Dedifferentiated amniotic fluid mesenchymal stem cell (primary cell): ENCODE results near the gene IGSF21.

ENCODE experiments used
- DNase-seq: peaks from one replicate; pipeline ENCODE4 v3.0.0-alpha.2; 2016; ENCODE audit errors: extremely low spot score

Gene IGSF21

GRCh38 chr1:18094096-18094495 lies 13.5 kb upstream of the IGSF21 start:
- no peak for DNase-seq

DNA sequence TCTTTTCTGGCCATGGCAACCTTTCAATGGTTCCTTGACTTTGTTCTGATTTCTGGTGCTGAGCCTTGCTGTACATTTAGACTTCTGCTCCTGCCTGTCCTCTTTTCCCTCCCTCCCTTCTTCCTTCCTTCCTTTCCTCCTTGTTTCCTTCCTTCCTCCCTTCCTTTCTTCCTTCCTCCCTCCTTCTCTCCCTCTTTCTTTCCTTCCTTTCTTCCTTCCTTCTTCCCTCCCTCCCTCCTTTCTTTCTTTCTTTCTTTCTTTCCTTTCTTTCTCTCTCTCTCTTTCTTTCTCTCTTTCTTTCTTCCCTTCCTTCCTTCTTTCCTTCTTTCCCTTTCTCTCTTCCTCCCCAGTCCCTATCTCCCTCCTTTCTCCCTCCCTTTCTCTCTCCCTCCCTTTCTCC lies 10.4 kb upstream of the IGSF21 start:
- no peak for DNase-seq

- no peak for DNase-seq
These were observed 8.6 kb upstream of the IGSF21 start for GRCh38 chr1:18099026-18099425.

- no peak for DNase-seq
These were observed 7.5 kb upstream of the IGSF21 start for GRCh38 chr1:18100060-18100459.

- DNase-seq: peak; percentile 69
These were observed 7.0 kb upstream of the IGSF21 start for GRCh38 chr1:18100491-18101063.

DNA sequence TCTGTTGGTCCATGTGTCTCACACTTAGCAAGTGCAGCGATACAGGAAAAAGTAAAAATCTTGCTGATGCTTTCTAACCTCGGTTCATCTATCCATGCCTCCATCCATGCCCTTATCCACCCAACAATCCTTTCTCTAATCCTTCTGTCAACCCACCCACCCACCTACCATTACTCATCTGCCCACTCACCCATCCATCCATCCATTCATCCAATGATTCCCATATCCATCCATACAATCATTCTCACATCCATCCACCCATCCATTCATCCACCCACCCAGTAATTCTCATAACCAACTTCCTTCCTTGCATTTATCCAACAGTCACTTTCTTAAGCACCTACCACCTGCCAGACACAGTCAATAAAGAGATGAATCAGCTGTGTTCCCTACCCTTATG lies 6.1 kb upstream of the IGSF21 start:
- no peak for DNase-seq

GRCh38 chr1:18103788-18104421 lies 3.7 kb upstream of the IGSF21 start:
- DNase-seq: no peak

GRCh38 chr1:18104546-18105100 lies 3.0 kb upstream of the IGSF21 start:
- no peak for DNase-seq

DNA sequence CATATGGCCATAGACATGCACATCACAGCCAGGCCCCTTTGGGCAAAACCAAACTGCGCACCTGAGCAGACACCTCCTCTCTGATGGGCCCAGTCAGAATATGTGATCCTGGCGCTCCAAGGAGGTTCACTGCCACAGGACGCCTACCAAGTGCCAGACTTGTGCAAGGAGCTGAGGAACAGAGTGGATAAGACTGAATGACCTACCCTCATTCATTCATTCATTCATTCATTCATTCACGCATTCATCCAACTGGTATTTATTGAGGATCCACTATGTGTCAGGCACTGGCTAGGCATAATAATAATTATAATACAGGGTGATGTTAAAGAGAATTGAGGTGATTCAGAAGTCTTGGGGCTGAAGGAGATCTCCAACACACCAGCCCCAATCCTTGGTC lies 2.4 kb upstream of the IGSF21 start:
- no peak for DNase-seq

GRCh38 chr1:18108299-18109057 lies 880 bp downstream of the IGSF21 start:
- DNase-seq: no peak

GRCh38 chr1:18109058-18109755 lies 1.6 kb downstream of the IGSF21 start:
- no peak for DNase-seq

DNA sequence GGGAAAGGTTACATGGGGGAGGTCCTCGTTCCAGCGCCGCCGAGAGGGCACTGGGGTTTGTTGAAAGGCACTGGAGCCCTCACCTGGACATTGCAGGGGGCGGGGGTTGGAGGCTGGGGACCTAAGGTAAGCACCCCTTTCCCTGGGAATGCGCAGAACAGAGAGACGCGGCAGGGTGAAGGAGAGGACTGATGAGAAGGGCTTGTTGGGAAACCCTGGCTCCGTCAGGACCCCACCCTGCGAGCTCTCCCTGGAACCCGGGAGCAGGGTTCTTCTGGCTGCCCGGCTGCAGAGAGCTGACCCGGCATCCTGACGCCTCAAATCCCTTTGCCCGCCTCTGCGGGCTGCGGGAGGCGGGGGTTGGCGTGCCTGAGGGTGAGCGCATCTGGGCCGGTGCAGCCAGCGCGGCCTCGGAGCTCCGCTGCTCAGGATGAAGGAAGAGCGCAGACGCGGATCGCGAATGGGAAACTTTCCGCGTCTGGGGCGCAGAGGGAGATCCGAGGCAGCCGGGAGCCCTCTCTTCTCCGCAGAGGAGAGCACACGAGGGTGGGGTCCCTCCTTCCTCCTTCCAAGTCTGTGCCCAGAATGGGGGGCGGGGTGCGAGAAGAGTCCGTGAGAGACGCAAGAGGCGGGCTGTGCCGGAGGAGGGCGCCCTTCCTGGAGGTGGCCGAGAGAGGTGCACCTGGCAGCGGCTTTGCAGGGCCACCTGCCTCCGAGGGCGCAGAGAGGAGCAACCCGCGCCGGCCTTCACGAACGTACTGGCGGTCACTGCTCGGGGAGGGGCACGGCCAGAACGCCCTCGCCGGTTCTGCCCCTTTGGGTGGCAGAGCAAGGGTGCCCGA lies 2.4 kb downstream of the IGSF21 start:
- DNase-seq: no peak

DNA sequence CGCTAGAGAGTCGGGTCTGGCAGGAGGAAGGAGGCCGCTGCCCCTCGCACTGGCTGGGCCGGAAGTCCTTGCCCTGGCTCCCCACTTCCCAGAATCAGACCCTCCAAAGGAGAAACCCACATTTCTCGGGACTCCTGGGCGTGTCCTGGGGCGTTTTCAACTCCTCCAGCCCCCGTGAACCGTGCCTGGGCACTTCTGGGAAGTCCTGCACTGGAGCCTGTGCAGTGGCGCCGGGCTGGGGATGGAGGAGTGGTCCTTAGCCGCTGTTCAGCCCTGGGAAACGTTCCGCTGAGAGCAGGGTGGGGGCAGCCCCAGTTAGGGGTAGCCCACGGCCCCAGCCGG lies 3.0 kb downstream of the IGSF21 start:
- DNase-seq: no peak

DNA sequence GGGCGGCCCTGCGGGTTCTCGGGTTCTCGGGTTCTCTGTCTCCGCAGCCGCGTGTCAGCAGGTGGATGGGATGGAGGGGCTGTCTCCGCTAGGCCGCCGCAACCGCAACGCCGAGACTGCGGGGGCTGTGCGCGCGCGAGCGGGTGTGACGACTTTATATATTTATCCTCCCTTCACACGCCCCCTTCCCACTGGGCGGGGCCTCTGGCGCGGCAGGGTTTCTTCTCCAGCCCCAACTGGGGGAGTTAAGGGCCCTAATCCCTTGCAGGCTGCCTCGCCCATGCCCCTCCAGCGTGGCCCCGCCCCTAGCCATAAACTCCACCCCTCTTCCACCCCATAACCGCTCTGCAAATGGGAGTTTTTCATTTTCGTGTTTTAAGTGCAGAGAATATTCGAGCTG lies 3.4 kb downstream of the IGSF21 start:
- no peak for DNase-seq

DNA sequence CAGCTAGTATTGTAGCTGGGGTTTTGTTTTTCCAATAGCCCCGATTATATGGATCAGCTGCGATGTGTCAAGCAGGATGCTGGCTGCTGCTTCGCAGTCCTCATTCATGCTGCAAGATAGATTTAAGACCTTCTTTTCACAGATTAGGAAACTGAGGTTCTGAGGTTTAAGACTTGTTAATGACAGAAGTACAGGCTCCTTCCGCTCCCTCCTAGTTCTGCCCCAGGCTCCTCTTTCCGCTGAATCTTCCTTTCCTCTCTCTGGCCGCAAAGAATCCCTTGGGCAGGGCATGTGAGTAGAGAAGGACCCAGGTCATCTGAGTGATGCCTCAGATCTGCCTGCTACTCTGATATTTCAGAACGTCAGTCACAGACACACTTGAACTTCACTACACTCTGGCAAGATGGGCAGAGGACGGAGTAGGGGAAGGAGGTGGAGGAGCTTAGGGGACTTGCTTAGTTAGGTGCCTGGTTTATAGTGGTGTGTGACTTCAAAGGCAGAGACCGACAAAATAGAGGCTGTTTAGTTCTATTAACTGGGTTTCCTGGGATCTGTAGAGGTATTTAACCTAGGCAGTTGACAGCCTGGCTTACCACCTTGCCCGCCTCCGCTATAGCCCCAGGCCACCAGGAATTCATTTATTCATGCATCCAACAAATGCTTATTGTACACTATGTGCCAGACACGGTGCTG lies 4.2 kb downstream of the IGSF21 start:
- no peak for DNase-seq

GRCh38 chr1:18112611-18113010 lies 5.0 kb downstream of the IGSF21 start:
- DNase-seq: no peak

DNA sequence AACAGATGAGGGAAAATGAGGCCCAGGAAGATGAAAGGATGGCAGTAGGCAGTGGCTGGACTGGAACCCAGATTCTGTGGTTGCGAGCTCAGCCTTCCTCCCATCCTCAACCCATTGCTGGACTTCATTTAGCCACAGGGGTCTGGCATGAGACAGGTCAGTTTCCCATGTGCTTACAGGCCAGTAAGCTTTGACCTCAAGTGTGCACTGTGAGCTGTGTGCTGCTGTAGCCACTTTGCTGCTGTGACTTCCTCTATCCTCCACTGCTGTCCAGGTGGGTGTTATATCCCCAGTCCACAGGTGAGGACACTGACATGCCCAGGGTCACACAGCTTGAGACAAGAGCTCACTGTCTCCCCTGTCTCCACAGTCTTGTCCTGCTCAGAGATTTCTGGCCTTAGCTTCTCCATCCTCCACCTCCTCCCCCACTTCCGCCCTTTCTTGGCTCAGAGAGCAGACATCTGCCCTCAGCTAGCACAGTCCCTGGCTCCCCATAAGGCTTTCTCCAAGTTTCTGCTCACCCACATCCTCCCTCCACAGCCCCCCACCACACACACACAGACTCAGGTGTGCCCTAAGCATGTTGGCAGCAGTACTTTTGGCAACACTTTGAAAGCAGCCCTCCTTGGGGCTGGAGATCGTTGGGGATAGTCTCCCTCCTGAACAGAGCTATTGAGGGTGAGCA lies 7.3 kb downstream of the IGSF21 start:
- no peak for DNase-seq

GRCh38 chr1:18116777-18117176 lies 9.2 kb downstream of the IGSF21 start:
- DNase-seq: no peak

- no peak for DNase-seq
These were observed 10.5 kb downstream of the IGSF21 start for GRCh38 chr1:18118078-18118477.

- DNase-seq: no peak
These were observed 10.9 kb downstream of the IGSF21 start for GRCh38 chr1:18118491-18118890.
